Renal pelvis (tissue), 12 donors: Measurements from ENCODE around the gene EZR. TPM values are rescaled to one million over a fixed set of nuclear protein-coding genes. Genes with fewer than 3 reads are reported as not detected.
A peak's percentile ranks its signal among the peaks of the same experiment; 100 is the strongest.

ENCODE experiments used
- DNase-seq: peaks from one replicate; pipeline ENCODE4 v3.0.0-alpha.2; 2013
- long read RNA-seq, 16 experiments: transcript quantifications; one replicate each; lab custom pipeline, GENCODE V29; 2026
- polyA plus RNA-seq, 3 donors: library from polyadenylated mRNA; unstranded; fragments of 120-200 nt; gene quantifications; one replicate each; pipeline ENCODE4 v1.2.1, GENCODE V29; 2013; ENCODE audit not compliant: insufficient read length in 3 of 3

EZR gene
- 100 to 1,000 TPM; 256 to 292 (median 274) TPM for polyA plus RNA-seq
- long read RNA-seq, donor 1, transcript EZR-201 (13 exons, 3,068 nt): minor isoform, 18 of 116 reads
- long read RNA-seq, donor 1, transcript EZR-202 (14 exons, 3,096 nt): major isoform, 29 of 116 reads
- long read RNA-seq, donor 1, partial matches to known transcripts: 55 of 116 reads
- long read RNA-seq, donor 1, other reads (novel, unspliced or antisense): 14 of 116 reads
- long read RNA-seq, donor 2, transcript EZR-202 (14 exons, 3,096 nt): major isoform, 29 of 114 reads
- long read RNA-seq, donor 2, transcript EZR-201 (13 exons, 3,068 nt): minor isoform, 25 of 114 reads
- long read RNA-seq, donor 2, partial matches to known transcripts: 43 of 114 reads
- long read RNA-seq, donor 2, other reads (novel, unspliced or antisense): 17 of 114 reads
- long read RNA-seq, donor 3, transcript EZR-201 (13 exons, 3,068 nt): minor isoform, 13 of 103 reads
- long read RNA-seq, donor 3, transcript EZR-202 (14 exons, 3,096 nt): major isoform, 20 of 103 reads
- long read RNA-seq, donor 3, partial matches to known transcripts: 70 of 103 reads
- long read RNA-seq, donor 3, other reads (novel, unspliced or antisense): 0 of 103 reads
- long read RNA-seq, donor 4, transcript EZR-201 (13 exons, 3,068 nt): minor isoform, 15 of 60 reads
- long read RNA-seq, donor 4, transcript EZR-202 (14 exons, 3,096 nt): major isoform, 20 of 60 reads
- long read RNA-seq, donor 4, partial matches to known transcripts: 25 of 60 reads
- long read RNA-seq, donor 4, other reads (novel, unspliced or antisense): 0 of 60 reads
- long read RNA-seq, donor 5, transcript EZR-201 (13 exons, 3,068 nt): major isoform, 17 of 114 reads
- long read RNA-seq, donor 5, transcript EZR-202 (14 exons, 3,096 nt): minor isoform, 11 of 114 reads
- long read RNA-seq, donor 5, partial matches to known transcripts: 86 of 114 reads
- long read RNA-seq, donor 5, other reads (novel, unspliced or antisense): 0 of 114 reads
- long read RNA-seq, donor 6, transcript EZR-202 (14 exons, 3,096 nt): minor isoform, 37 of 203 reads
- long read RNA-seq, donor 6, transcript EZR-201 (13 exons, 3,068 nt): major isoform, 49 of 203 reads
- long read RNA-seq, donor 6, partial matches to known transcripts: 112 of 203 reads
- long read RNA-seq, donor 6, other reads (novel, unspliced or antisense): 5 of 203 reads
- long read RNA-seq, donor 7, transcript EZR-201 (13 exons, 3,068 nt): minor isoform, 19 of 278 reads
- long read RNA-seq, donor 7, transcript EZR-202 (14 exons, 3,096 nt): major isoform, 33 of 278 reads
- long read RNA-seq, donor 7, partial matches to known transcripts: 212 of 278 reads
- long read RNA-seq, donor 7, other reads (novel, unspliced or antisense): 14 of 278 reads
- long read RNA-seq, donor 8, partial matches to known transcripts: 0 of 1 reads
- long read RNA-seq, donor 8, other reads (novel, unspliced or antisense): 0 of 1 reads
- long read RNA-seq, donor 9, transcript EZR-202 (14 exons, 3,096 nt): major isoform, 28 of 161 reads
- long read RNA-seq, donor 9, transcript EZR-201 (13 exons, 3,068 nt): minor isoform, 26 of 161 reads
- long read RNA-seq, donor 9, partial matches to known transcripts: 97 of 161 reads
- long read RNA-seq, donor 9, other reads (novel, unspliced or antisense): 10 of 161 reads
- long read RNA-seq, donor 10, transcript EZR-201 (13 exons, 3,068 nt): minor isoform, 18 of 143 reads
- long read RNA-seq, donor 10, transcript EZR-202 (14 exons, 3,096 nt): major isoform, 21 of 143 reads
- long read RNA-seq, donor 10, partial matches to known transcripts: 98 of 143 reads
- long read RNA-seq, donor 10, other reads (novel, unspliced or antisense): 6 of 143 reads
- long read RNA-seq, donor 11, transcript EZR-201 (13 exons, 3,068 nt): minor isoform, 11 of 111 reads
- long read RNA-seq, donor 11, transcript EZR-202 (14 exons, 3,096 nt): major isoform, 12 of 111 reads
- long read RNA-seq, donor 11, partial matches to known transcripts: 88 of 111 reads
- long read RNA-seq, donor 11, other reads (novel, unspliced or antisense): 0 of 111 reads
- long read RNA-seq, donor 12, transcript EZR-202 (14 exons, 3,096 nt): major isoform, 36 of 153 reads
- long read RNA-seq, donor 12, transcript EZR-201 (13 exons, 3,068 nt): minor isoform, 27 of 153 reads
- long read RNA-seq, donor 12, partial matches to known transcripts: 77 of 153 reads
- long read RNA-seq, donor 12, other reads (novel, unspliced or antisense): 13 of 153 reads
- long read RNA-seq, donor 13, transcript EZR-202 (14 exons, 3,096 nt): minor isoform, 6 of 71 reads
- long read RNA-seq, donor 13, transcript EZR-201 (13 exons, 3,068 nt): major isoform, 7 of 71 reads
- long read RNA-seq, donor 13, partial matches to known transcripts: 58 of 71 reads
- long read RNA-seq, donor 13, other reads (novel, unspliced or antisense): 0 of 71 reads
- long read RNA-seq, donor 14, transcript EZR-202 (14 exons, 3,096 nt): minor isoform, 17 of 358 reads
- long read RNA-seq, donor 14, transcript EZR-201 (13 exons, 3,068 nt): major isoform, 25 of 358 reads
- long read RNA-seq, donor 14, partial matches to known transcripts: 310 of 358 reads
- long read RNA-seq, donor 14, other reads (novel, unspliced or antisense): 6 of 358 reads
- long read RNA-seq, donor 15, transcript EZR-202 (14 exons, 3,096 nt): major isoform, 44 of 175 reads
- long read RNA-seq, donor 15, transcript EZR-201 (13 exons, 3,068 nt): minor isoform, 35 of 175 reads
- long read RNA-seq, donor 15, partial matches to known transcripts: 85 of 175 reads
- long read RNA-seq, donor 15, other reads (novel, unspliced or antisense): 11 of 175 reads
- long read RNA-seq, donor 16, transcript EZR-202 (14 exons, 3,096 nt): major isoform, 21 of 166 reads
- long read RNA-seq, donor 16, transcript EZR-201 (13 exons, 3,068 nt): minor isoform, 19 of 166 reads
- long read RNA-seq, donor 16, partial matches to known transcripts: 116 of 166 reads
- long read RNA-seq, donor 16, other reads (novel, unspliced or antisense): 10 of 166 reads

DNA sequence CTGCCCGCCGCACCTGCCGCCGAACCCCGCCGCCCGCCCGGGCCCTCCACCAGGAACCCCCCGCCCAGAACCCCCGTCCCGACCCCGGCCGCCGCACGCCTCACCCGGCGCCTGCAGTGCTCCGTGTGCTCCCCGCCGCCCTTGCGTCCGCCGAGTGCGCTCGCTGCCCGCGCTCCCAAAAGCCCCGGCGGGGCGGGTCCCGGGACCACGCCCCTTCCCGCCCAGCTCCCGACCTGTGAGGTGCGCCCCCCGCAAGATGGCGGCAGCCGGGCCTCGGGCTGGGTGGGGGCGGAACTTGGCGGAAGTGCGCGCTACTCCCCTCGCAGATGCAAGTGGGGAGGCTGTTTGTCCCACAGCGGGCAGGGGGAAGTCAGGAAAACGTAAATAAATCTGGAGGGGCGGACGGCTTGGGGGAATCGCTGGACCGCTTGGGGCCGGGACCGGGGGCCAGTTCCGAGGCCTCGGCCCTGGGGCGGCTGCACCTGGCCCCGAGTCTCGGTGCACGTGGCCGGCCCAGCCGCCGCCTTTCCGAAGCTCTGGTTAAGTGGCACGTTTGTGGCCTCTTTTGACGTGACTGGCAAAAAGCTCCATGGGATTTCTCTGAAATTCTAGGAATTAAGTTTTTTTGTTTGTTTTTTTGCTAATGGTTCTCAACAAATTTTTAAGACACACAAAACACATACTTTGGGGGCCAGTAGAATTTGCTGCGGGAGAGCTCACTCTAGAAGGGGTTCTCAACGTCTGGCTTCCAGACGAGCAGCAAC is at the start of gene EZR:
Gene EZR, minus strand, starts transcription at position 156 of the 764 bp plus-strand sequence. CDS start 1,275 bp downstream, outside the sequence.
- peak; percentile 78 for DNase-seq

DNA sequence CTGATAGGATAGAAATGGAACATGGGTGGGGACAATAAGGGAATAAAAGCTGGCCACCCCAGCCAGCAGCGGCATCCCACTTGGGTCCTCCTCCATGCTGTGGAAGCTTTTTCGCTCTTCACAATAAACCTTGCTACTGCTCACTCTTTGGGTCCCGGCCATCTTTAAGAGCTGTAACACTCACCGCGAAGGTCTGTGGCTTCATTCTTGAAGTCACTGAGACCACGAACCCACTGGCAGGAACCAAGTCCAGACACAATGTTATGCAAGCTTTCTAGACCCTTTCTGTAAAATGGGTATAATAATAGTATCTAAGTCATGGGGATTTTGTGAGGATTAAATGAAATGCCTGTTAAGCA is 48.9 kb upstream of the EZR start:
- DNase-seq: no peak

DNA sequence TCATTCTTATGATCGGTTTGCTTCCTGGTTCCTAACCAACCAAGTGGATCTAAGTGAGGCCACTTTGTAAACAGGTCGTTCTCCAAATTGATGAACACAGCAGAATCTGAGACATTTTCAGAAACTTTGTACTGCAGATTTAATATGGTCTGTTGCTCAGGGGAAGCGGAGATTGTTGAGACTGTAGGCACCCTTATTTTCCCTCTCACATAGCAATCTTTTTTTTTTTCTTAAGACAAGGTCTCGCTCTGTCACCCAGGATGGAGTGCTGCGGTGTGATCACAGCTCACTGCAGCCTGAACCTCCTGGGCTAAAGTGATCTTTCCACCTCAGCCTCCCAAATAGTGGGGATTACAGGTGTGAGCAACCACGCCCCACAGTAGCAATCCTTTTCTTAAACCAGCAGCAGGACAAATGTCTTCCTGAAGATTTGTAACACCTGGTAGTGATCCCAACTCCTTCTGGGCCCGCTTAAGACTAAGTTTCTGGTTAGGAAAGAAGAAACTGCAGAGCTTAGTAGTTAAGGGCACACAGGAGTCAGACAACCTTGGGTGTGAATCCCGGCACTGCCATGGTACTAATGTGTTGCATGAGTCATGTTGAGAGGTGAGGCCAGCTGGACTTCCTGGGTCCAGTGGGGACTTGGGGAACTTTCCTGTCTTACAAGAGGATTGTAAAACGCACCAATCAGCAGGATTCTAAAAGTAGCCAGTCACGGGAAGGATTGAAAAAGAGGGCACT is 48.4 kb upstream of the EZR start:
- DNase-seq: no peak

DNA sequence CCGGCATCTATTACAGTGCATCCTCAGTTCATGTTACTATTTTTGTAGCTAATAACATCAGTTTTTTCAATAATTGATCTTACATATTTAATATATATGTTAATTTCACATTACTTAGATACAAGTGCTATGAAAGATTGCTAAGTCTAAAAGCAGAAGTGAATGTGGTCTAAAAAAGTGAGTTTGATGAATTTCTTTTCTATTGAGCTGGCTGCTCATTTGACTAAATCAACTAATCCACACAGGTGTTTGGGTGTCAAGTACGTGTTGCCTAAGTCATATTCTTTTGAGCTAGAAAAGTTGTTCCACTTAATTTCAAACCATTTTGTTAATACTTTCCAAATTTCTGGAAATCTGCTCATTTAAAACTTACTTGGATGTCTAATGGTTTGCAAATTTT is 46.6 kb upstream of the EZR start:
- no peak for DNase-seq

DNA sequence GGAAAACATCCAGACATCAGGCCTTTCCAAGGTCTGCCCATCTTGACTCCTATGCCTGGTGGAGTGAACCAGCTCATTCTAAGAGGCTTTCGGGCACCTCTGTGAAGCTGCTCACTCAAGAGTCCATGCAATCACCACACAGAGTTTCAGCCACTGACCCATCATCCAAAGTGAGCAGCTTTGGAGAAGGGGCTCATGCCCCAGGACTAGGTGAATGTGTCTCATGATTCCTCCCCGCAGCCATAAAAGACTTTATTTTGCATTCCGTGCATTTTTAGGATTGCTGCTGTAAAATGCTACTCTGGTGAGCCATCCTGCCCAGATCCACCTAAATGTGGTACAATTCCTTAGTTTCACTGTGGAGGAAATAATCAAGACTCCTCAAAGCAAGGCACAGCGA is 44.5 kb upstream of the EZR start:
- no peak for DNase-seq

DNA sequence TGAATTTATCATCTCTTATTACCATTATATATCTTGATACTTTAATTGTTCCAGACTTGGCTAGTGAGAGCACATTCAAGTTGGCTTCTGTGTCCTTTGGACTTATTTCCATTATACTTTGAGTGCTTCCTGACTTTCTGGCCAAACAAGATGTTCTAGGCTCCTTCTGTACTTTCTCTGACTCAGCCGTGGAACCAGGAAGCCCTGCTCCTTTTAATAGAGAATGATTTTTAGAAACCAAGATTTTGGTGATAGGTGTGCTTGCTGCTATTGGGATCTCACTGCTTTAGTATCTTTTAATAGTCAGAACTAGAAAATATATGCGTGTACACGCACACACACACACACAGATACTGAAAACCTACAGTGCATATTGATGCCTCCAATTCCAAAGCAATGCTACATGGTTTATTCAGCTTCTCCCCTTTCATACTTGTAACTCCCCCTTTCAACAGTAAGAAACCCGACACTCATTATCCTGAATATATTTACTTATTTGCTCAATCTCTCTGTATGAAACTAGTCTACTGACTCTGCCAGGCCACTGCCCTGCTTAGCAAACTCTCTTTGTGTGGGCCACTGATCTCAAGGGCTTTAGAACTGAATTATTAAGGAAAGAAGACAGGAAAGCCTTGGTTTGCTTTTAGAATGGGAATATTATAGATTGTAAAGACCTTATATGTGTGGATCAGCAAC is 42.7 kb upstream of the EZR start:
- DNase-seq: no peak

DNA sequence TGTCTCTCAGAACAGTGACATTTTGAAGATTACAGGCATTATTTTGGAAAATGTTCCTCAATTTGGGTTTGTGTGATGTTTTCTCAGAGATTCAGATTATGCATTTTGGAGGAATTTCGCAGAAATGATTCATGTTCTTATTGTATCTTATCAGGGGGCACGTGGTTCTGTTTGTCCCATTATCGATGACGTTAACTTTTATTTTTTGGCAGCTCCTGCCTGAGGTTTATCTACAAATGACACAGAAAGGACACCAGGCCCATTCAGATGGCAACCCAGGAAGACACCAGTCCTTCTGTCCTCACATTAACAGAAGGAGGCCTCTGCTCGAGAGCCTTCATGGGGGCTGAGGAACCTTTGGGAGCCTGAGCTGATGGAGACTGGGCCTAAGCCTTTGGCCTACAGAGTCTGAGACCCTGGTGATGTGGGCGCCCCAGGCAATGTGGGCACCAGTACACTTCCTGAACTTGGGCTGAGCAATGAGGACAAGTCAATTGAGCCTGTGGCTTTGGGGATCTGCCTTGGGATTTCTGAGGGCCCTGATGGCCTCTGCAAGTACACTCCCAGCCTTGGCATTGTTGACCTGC is 41.2 kb upstream of the EZR start:
- no peak for DNase-seq

DNA sequence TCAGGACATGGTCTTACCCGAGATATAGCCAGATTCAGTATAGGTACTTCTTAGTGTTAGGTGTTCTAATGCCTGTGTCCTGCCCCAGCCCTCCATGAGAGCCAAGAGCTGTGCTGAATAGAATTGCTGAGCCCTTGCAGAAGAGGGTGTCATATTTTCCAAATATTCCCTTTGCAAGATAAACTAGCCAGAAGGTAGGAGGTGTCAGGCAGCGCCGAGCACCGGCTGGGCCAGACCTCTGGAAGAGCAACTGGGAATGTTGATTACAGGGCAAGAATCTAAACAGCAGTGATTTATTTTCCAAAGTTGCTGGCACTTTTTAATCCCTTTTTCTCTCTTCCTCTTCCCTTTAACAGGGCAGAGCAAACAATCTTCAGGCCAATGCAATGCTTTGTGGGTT is 37.1 kb upstream of the EZR start:
- DNase-seq: no peak

DNA sequence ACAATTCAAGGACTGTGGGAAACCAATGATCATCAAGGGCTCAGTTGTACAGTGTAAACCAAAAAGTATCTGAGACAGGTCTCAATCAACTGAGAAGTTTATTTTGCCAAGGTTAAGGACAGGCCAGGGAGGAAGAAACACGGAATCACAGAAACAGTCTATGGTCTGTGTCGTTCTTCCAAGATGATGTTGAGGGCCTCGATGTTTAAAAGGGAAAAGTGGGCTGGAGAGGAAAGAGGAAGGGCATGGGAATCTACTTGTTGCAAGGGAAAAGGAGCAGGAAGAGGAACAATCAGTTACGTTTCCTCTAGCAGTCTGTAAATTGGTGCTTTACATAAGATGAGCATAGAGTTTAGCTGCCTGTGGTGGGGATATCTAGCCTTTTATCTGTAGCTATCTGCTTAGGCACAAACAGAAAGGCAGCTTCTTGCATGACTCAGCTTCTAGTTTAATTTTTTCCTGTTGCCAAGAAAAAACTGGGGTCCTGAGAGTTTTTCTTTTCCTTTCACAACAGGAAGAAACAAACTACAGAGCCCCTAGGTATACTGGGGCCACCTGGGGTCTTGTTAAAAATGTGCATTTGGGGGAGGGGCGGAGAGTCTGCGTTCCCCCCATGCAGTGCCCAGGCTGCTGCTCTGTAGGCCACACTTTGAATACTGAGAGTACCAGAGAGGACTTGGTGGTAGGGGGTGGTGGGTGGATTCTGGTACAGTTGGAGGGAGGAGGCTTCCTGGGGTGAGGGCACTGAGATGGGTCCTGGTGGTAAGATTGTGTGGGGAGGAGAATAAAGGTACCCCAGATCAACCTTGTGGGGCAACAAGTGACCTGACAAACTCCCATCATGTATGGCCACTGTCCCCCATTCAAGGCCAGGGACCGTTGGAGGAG is 35.3 kb upstream of the EZR start:
- DNase-seq: no peak

DNA sequence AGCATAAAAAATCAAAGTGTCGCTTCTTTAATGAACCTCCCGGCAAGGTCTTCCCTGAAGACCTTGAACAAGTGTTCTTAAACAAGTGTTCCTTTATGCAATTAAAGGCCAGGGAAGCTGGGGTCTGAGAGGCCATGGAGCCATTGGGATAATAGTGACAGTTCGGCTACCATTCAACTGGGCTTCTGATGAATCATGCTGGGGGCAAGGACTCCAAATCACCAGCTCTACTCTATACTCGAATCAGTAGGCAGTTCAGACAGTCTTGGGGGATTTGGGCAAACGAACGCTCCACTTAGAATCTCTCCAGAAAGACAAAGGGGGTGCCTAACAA is 34.7 kb upstream of the EZR start:
- DNase-seq: no peak

DNA sequence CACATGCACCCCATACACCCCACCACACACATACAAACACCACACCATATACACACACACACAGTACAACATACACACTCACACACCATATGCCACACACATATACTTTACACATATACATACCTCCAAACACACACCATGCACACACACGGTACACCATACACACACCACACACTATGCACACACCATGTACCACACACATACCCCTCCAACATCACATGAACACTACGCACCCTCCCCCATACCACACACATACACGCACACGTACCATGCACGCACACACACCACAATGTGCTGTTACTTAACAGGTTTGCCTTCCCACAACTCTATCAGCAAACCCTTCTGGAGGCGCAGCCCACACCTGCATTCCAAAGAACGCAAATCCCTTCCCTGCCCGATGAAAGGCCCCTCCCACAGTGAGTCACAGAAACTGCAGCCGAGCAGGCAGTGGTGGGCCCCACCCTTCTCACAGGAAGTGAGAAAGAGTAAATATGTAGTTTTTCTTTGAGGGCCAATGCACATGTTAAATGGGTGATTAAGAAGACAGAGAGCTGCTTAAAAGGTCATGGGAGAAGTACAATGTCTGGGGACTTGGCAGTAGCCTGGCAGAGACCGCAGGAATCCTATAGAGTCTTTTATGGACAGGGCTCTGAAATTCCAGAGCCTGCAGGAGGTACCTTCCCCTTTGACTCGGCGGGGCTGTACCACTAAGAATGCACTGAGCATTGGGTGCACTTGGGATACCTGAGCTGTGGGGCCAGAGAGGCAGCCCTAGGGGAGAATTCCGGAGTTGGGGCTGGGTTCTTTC is 34.1 kb upstream of the EZR start:
- DNase-seq: peak; percentile 90

DNA sequence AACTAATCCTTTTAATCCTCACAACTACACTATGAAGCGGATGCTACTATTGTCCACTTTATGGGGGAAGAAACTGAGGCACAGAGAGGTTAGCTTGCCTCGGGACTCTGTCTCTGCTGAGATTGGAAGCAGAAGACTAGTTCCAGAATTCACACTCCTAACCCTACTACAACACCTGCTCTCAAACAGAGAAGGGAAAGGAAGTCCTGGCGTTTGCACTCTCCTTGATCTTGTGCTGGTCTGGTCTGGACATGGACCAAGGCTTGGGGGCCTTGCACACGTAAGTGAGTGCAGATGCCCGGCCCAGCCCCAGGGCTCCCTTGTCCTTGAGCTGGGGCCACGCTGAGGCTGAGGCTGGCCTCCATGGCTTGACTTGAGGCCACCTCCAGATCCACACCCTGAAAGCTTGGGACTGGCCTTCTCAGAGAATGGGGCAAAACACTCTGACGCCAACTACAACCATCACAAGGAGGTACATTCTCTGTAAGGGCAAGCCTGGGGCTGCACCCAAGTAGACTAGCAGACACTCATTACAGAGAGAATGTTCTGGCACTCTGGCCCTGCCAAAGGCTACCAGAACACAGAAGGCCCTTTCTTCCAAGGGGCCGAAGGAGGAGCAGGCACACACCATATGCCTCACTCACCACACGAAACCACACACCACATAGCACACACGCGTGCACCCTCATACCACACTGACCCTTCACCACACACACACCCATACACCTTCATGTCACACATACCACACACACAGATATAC is 33.3 kb upstream of the EZR start:
- no peak for DNase-seq

DNA sequence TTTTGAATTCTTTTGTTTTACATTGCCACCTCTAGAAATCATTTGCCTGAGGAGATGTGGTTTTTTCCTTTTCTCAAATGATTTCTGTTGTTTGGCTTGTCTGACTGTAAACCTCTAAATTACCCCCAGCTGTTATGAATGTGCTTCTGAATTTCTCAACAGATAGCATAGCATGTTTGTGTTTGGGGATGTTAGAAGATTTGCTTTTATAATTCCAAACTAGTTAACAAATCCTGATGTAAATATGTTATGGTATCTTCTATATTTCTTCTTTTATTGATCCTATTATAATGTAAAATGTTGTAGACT is 31.6 kb upstream of the EZR start:
- DNase-seq: no peak
